HepG2 (cell line): Measurements from ENCODE around the gene RPL41. TPM values are rescaled to one million over a fixed set of nuclear protein-coding genes. Genes with fewer than 3 reads are reported as not detected.

Source experiments
- CCDC6 ChIP-seq: sonication (generic); formaldehyde crosslinking; IDR thresholded peaks from 2 replicates; pipeline ENCODE4 v1.8.1; 2022; ENCODE audit warnings: mild to moderate bottlenecking, missing genetic modification reagents, moderate library complexity
- CREM ChIP-seq, 2 experiments: sonication (generic) in 1 of 2; formaldehyde crosslinking in 1 of 2; IDR thresholded peaks; 2 replicates each; pipeline versions ENCODE4 v1.4.0 to v1.6.1; 2016 to 2020; ENCODE audit warnings: antibody characterized with exemption in 1 of 2, mild to moderate bottlenecking in 1 of 2, missing genetic modification reagents in 1 of 2
- ERF ChIP-seq: IDR thresholded peaks from 2 replicates; pipeline ENCODE4 v1.6.1; 2018; ENCODE audit warnings: missing biosample characterization, missing genetic modification reagents
- FOSL1 ChIP-seq: sonication (generic); formaldehyde crosslinking; IDR thresholded peaks from 2 replicates; pipeline ENCODE4 v1.9.0; 2021; ENCODE audit warnings: missing genetic modification reagents, borderline replicate concordance
- GLI4 ChIP-seq: sonication (generic); formaldehyde crosslinking; IDR thresholded peaks from 2 replicates; pipeline ENCODE4 v1.5.1; 2020; ENCODE audit warnings: missing genetic modification reagents, mild to moderate bottlenecking, moderate library complexity, borderline replicate concordance
- HNRNPL ChIP-seq: fragments of 200-400 bp; formaldehyde crosslinking; IDR thresholded peaks from 2 replicates; pipeline ENCODE4 v1.6.1; 2017; ENCODE audit warnings: mild to moderate bottlenecking, low read depth, low read length
- JUND ChIP-seq: sonication (generic); formaldehyde crosslinking; IDR thresholded peaks from 2 replicates; pipeline ENCODE4 v1.8.0; 2022; ENCODE audit warnings: mild to moderate bottlenecking, missing genetic modification reagents
- KAT7 ChIP-seq: IDR thresholded peaks from 2 replicates; pipeline ENCODE4 v1.6.1; 2018; ENCODE audit warnings: borderline replicate concordance, missing compliant biosample characterization
- KMT2B ChIP-seq: IDR thresholded peaks from 2 replicates; pipeline ENCODE4 v1.6.1; 2016; ENCODE audit warnings: missing genetic modification reagents, missing compliant biosample characterization
- NFRKB ChIP-seq: fragments of 450-650 bp; IDR thresholded peaks from 2 replicates; pipeline ENCODE4 v1.6.1; 2017
- POGZ ChIP-seq: sonication (generic); formaldehyde crosslinking; IDR thresholded peaks from 2 replicates; pipeline ENCODE4 v1.4.0; 2020; ENCODE audit warnings: mild to moderate bottlenecking, missing genetic modification reagents
- SMAD9 ChIP-seq: sonication (generic); formaldehyde crosslinking; IDR thresholded peaks from 2 replicates; pipeline ENCODE4 v1.5.1; 2020; ENCODE audit warnings: mild to moderate bottlenecking, missing genetic modification reagents
- SRSF4 ChIP-seq: fragments of 200-400 bp; formaldehyde crosslinking; IDR thresholded peaks from one replicate; pipeline ENCODE4 v1.6.1; 2018; ENCODE audit warnings: mild to moderate bottlenecking, low read depth, low read length, moderate library complexity; ENCODE audit not compliant: poor library complexity, severe bottlenecking
- ZFP82 ChIP-seq: sonication (generic); formaldehyde crosslinking; IDR thresholded peaks from 2 replicates; pipeline ENCODE4 v1.5.1; 2020; ENCODE audit warnings: mild to moderate bottlenecking, missing genetic modification reagents, borderline replicate concordance
- ZNF292 ChIP-seq: sonication (generic); formaldehyde crosslinking; IDR thresholded peaks from 2 replicates; pipeline ENCODE4 v1.8.1; 2022; ENCODE audit warnings: mild to moderate bottlenecking, low read depth, missing genetic modification reagents, borderline replicate concordance
- ZNF850 ChIP-seq: sonication (generic); formaldehyde crosslinking; conservative IDR thresholded peaks from 2 replicates; pipeline ENCODE4 v1.9.0; 2021; ENCODE audit warnings: mild to moderate bottlenecking, missing genetic modification reagents
- ZSCAN30 ChIP-seq: sonication (generic); formaldehyde crosslinking; IDR thresholded peaks from 2 replicates; pipeline ENCODE4 v1.5.0; 2020; ENCODE audit warnings: mild to moderate bottlenecking, missing genetic modification reagents
- polyA plus RNA-seq, 8 experiments: library from polyadenylated mRNA; depleted of rRNA in 3 of 8; stranded (reverse) in 7 of 8; unstranded in 1 of 8; fragments of >200 nt; fragmentation: Illumina TruSeq in 4 of 8; extraction: Trizol in 4 of 8; gene quantifications; 2 replicates each; pipeline versions ENCODE4 v1.2.1 to v1.2.3, GENCODE V29; 2011 to 2016; ENCODE audit warnings: low read depth in 4 of 8, missing spikeins in 1 of 8, mixed read lengths in 1 of 8; ENCODE audit not compliant: insufficient read depth in 1 of 8
- total RNA-seq, 5 experiments: library from RNA; depleted of rRNA; stranded (reverse); fragments of >200 nt; fragmentation: Illumina TruSeq; extraction: Trizol; gene quantifications; 2 replicates each; pipeline ENCODE4 v1.2.3, GENCODE V29; 2016; ENCODE audit warnings: low read depth in 1 of 5
- TF ChIP-seq, protein P1 (sequence below): sonication (generic); formaldehyde crosslinking; IDR thresholded peaks from 2 replicates; pipeline ENCODE4 v1.5.1; 2020; ENCODE audit warnings: mild to moderate bottlenecking, moderate library complexity, missing genetic modification reagents
- TF ChIP-seq, protein P2 (sequence below): IDR thresholded peaks from 2 replicates; pipeline ENCODE4 v1.6.1; 2018; ENCODE audit warnings: missing genetic modification reagents, mild to moderate bottlenecking, missing compliant biosample characterization
- TF ChIP-seq, protein P3 (sequence below): sonication (generic); formaldehyde crosslinking; IDR thresholded peaks from 2 replicates; pipeline ENCODE4 v1.4.0; 2020; ENCODE audit warnings: missing genetic modification reagents
- TF ChIP-seq, protein P4 (sequence below): sonication (generic); formaldehyde crosslinking; IDR thresholded peaks from 2 replicates; pipeline ENCODE4 v1.8.0; 2022; ENCODE audit warnings: mild to moderate bottlenecking, missing genetic modification reagents, moderate library complexity
- TF ChIP-seq, protein P5 (sequence below): IDR thresholded peaks from 2 replicates; pipeline ENCODE4 v1.6.1; 2016; ENCODE audit warnings: missing compliant biosample characterization, missing genetic modification reagents, borderline replicate concordance

The RPL41 gene
- total and polyA plus RNA-seq, 2 of the 13 experiments (the other 11 are each of a cell fraction or from before 2014, with no cell fraction given) = 4,012 to 7,670 TPM

DNA sequence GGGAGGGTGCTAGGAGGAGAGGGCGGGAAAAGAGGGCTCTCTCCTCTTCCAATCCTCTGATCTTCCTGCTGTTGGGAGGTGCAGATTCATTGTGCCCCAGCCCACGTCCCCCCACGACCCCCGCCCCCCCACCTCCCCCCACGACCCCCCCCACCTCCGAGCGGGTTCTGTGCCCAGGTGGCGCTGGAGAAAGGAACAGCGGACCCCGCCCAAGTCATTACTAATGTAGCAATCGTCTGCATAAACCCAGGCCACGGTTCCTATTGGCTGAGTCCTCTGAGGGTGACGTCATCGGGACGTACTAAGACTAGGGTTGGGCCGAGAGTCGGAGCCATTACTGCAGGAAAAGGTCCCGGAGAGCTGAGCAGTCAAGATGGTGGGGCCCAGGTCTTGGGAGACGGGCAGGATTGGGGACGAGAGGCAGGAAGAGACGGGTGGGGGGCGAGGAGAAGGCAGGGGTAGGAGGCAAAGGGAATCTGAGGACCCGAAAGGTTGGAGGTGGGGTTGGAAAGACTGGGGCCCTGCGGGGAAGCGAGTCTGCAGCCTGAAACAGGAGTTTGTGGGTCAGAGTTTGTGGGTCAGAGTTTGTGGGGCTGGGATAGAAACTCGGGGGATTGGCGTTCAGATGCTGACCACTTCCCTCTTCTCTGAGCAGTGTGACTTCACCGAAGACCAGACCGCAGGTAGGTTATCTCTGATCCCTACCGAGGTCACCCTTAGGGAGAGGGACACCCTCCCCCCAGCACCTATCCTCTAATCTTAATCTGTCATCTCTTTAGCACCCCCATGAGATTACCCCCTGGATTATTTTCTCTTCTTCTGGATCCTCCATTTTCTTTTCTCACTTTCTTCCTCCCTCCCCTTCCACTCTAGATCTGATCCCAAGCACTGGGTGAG, 41.8 kb downstream of the RPL41 start, which contains the start of gene MYL6 (continued):
- TF ChIP-seq FOSL1 (no peak), GLI4 (CRISPR knock-in tag) (0 out of 2 replicates have a peak, but pooled peaks have one; percentile 51), NFRKB (no peak), SMAD9 (CRISPR knock-in tag) (no peak), JUND (CRISPR knock-in tag) (peak; percentile 89), ZNF292 (CRISPR knock-in tag) (no peak), SRSF4 (no peak), CREM (IDR thresholded peaks at IDR 0.05) (peak; percentile 84), CREM (CRISPR knock-in tag; IDR thresholded peaks at IDR 0.05) (no peak), ZSCAN30 (CRISPR knock-in tag) (no peak; the same call in none of the 2 replicates), CCDC6 (CRISPR knock-in tag) (peak; percentile 20; the same call in 1 of the 2 replicates), ERF (peak; percentile 21; the same call in 1 of the 2 replicates), KMT2B (CRISPR knock-in tag) (0 out of 2 replicates have a peak, but pooled peaks have one; percentile 33), HNRNPL (no peak), KAT7 (CRISPR knock-in tag) (no peak; the same call in 1 of the 2 replicates), ZNF850 (CRISPR knock-in tag) (0 out of 2 replicates have a peak, but pooled peaks have one; percentile 53), POGZ (CRISPR knock-in tag) (no peak; the same call in 1 of the 2 replicates), ZFP82 (CRISPR knock-in tag) (0 out of 2 replicates have a peak, but pooled peaks have one; percentile 60)
- TF ChIP-seq, protein P1, sequence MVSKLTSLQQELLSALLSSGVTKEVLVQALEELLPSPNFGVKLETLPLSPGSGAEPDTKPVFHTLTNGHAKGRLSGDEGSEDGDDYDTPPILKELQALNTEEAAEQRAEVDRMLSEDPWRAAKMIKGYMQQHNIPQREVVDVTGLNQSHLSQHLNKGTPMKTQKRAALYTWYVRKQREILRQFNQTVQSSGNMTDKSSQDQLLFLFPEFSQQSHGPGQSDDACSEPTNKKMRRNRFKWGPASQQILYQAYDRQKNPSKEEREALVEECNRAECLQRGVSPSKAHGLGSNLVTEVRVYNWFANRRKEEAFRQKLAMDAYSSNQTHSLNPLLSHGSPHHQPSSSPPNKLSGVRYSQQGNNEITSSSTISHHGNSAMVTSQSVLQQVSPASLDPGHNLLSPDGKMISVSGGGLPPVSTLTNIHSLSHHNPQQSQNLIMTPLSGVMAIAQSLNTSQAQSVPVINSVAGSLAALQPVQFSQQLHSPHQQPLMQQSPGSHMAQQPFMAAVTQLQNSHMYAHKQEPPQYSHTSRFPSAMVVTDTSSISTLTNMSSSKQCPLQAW (CRISPR knock-in tag) = 0 out of 2 replicates have a peak, but pooled peaks have one; percentile 60
- TF ChIP-seq, protein P2, sequence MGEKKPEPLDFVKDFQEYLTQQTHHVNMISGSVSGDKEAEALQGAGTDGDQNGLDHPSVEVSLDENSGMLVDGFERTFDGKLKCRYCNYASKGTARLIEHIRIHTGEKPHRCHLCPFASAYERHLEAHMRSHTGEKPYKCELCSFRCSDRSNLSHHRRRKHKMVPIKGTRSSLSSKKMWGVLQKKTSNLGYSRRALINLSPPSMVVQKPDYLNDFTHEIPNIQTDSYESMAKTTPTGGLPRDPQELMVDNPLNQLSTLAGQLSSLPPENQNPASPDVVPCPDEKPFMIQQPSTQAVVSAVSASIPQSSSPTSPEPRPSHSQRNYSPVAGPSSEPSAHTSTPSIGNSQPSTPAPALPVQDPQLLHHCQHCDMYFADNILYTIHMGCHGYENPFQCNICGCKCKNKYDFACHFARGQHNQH (CRISPR knock-in tag) = peak; percentile 62; the same call in 1 of the 2 replicates
- TF ChIP-seq, protein P3, sequence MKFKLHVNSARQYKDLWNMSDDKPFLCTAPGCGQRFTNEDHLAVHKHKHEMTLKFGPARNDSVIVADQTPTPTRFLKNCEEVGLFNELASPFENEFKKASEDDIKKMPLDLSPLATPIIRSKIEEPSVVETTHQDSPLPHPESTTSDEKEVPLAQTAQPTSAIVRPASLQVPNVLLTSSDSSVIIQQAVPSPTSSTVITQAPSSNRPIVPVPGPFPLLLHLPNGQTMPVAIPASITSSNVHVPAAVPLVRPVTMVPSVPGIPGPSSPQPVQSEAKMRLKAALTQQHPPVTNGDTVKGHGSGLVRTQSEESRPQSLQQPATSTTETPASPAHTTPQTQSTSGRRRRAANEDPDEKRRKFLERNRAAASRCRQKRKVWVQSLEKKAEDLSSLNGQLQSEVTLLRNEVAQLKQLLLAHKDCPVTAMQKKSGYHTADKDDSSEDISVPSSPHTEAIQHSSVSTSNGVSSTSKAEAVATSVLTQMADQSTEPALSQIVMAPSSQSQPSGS = peak; percentile 97
- TF ChIP-seq, protein P4, sequence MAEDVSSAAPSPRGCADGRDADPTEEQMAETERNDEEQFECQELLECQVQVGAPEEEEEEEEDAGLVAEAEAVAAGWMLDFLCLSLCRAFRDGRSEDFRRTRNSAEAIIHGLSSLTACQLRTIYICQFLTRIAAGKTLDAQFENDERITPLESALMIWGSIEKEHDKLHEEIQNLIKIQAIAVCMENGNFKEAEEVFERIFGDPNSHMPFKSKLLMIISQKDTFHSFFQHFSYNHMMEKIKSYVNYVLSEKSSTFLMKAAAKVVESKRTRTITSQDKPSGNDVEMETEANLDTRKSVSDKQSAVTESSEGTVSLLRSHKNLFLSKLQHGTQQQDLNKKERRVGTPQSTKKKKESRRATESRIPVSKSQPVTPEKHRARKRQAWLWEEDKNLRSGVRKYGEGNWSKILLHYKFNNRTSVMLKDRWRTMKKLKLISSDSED (CRISPR knock-in tag) = no peak
- TF ChIP-seq, protein P5, sequence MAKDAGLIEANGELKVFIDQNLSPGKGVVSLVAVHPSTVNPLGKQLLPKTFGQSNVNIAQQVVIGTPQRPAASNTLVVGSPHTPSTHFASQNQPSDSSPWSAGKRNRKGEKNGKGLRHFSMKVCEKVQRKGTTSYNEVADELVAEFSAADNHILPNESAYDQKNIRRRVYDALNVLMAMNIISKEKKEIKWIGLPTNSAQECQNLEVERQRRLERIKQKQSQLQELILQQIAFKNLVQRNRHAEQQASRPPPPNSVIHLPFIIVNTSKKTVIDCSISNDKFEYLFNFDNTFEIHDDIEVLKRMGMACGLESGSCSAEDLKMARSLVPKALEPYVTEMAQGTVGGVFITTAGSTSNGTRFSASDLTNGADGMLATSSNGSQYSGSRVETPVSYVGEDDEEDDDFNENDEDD (CRISPR knock-in tag) = no peak
